Measurements from ENCODE around the gene ABLIM2.

- TF ChIP-seq CTCF (IDR thresholded peaks at IDR 0.05) (no peak), POLR2A (IDR thresholded peaks at IDR 0.05) (no peak)
Observed at GRCh38 chr4:8128100-8128856, 30.3 kb downstream of the ABLIM2 start.
